Mucosa of stomach (tissue), 1 donor: ENCODE measurements around the gene KCNK10.
"Not testable (repeated sequence)": the region's sequence is repeated elsewhere in the genome, so short reads cannot be mapped to it uniquely, and the experiment has no call there.

ENCODE experiments used
- H3K27me3 ChIP-seq: one replicate; pipeline ENCODE4 v1.7.0; 2013; ENCODE audit warnings: mild to moderate bottlenecking, low read length; ENCODE audit not compliant: control insufficient read depth, insufficient read depth
- H3K36me3 ChIP-seq: one replicate; pipeline ENCODE4 v1.7.0; 2013; ENCODE audit warnings: low read length; ENCODE audit not compliant: control insufficient read depth, insufficient read depth
- H3K4me1 ChIP-seq: one replicate; pipeline ENCODE4 v1.7.0; 2013; ENCODE audit warnings: mild to moderate bottlenecking, low read length; ENCODE audit not compliant: control insufficient read depth, insufficient read depth
- H3K4me3 ChIP-seq: one replicate; pipeline ENCODE4 v1.7.0; 2013; ENCODE audit warnings: low read length
- H3K9ac ChIP-seq: one replicate; pipeline ENCODE4 v1.7.0; 2013; ENCODE audit warnings: mild to moderate bottlenecking, low read length, moderate library complexity
- H3K9me3 ChIP-seq: one replicate; pipeline ENCODE4 v1.7.0; 2013; ENCODE audit warnings: mild to moderate bottlenecking, low read length, moderate library complexity; ENCODE audit not compliant: control insufficient read depth
- donor health status: Pancreatic carcinoma.

KCNK10 gene

DNA sequence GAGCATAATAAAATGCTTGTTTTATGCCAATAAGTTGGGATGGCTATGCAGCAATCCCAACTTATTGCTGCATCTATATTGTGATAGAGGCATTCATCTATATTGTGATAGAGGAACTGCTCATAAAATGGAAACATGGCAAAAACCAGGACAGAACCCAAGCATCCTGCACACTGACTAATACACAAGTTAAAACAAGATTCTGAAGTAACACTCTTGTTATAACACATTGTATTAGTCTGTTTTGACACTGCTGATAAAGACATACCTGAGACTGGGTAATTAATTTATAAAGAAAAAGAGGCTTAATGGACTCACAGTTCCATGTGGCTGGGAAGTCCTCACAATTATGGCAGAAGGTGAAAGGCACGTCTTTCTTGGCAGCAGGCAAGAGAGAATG is 36.8 kb downstream of the KCNK10 start:
- H3K4me3 ChIP-seq: no peak overlapping the region
- no peaks in the 10 kb centered on the region for H3K36me3 ChIP-seq
- no peak overlapping the region for H3K9ac ChIP-seq
- H3K9me3 ChIP-seq: no peaks in the 10 kb centered on the region
- H3K4me1 ChIP-seq: peaks cover under 1% of the 10 kb centered on the region
- H3K27me3 ChIP-seq: no peaks in the 10 kb centered on the region

DNA sequence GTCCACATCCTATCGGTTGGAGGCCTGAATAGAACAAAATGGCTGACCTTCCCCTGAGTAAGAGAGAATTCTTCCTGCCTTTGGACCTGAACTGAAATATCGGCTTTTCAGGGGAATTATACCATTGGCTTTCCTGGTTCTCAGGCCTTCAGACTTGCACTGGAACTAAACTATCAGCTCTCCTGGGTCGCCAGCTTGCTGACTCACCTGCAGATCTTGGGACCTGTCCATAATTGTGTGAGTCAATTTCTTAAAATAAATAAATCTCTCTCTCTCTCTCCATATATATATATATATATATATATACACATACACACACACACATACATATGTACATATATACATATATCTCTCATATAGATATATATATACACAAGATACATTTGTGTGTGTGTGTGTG is 41.6 kb downstream of the KCNK10 start:
- H3K27me3 ChIP-seq: no peaks in the 10 kb centered on the region
- no peak overlapping the region for H3K9ac ChIP-seq
- H3K4me1 ChIP-seq: peaks cover 6% of the 10 kb centered on the region
- H3K36me3 ChIP-seq: no peaks in the 10 kb centered on the region
- H3K4me3 ChIP-seq: no peak overlapping the region
- H3K9me3 ChIP-seq: no peaks in the 10 kb centered on the region

DNA sequence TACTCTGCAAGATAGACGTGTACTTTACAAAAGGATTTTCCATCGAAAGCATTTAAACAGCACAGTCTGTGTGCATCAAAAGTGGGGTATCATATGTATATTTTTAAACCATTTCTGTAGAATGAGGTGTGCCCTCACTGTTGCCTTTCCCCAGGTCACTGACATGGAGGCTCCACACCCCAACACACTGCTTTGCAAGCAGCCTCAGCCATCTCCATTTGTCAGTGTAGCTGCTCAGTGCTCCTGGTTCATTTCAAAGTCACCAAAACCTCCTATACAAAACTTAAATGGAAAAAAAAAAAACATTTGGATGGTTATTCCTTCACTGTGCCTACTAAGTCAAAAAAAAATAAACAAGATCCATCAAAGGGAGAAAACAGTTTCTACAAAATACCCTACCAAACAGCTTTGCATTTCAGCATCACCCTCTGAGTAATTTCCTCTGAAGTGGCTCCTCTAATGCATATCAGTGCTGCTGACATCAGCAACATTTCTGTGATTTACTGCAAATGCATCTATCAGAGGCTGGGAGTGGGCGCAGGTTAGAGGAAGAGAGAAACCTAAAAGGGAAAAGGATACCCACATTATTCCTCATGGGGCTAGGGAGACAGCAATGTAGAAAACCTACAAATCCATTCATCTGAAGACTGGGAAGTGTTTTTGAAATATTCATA is 46.0 kb downstream of the KCNK10 start:
- Histone ChIP-seq H3K4me3 (no peak overlapping the region), H3K4me1 (peaks cover 13% of the 10 kb centered on the region), H3K9me3 (no peaks in the 10 kb centered on the region), H3K36me3 (no peaks in the 10 kb centered on the region), H3K9ac (no peak overlapping the region), H3K27me3 (no peaks in the 10 kb centered on the region)

DNA sequence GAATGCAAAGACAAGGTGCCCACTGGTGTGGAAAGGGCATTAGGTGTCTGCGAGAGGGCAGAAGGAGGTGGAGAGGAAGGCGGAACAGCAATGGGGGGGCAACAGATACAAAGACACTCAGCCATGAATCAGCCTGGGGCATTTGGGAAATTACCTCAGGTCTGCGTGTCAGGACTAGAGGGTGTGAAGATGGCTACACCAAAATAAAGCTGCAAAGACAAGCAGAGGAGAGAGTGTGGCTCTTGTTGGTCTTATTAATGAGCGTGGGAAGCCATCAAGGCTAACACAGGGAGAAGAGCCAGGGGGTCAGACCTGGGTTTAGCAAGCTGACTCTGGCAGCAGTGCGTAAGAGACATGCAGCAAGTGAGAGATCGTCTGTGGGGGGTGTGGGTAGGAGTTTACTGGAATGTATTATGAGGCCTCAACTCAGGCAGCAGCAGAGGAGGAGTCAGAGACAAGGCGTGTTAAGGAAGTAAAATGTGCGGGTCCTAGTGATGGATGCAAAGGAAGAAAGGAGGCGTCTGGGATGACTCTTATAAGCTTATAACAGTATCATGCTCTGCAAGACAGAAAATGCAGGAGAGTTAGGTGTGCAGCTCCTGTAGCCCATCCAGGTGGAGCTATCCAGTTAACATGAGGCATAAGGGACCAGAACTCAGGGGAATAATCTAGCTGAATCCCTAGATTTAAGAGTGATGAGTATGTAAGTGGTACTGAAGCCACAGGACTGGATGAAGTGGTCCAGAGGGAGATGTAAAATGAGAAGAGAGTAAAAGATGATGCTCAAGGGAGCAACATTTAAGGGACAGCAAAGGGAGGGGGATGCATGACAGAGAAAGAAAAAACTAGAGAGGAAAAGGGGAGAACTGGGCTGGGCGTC is 50.4 kb downstream of the KCNK10 start:
- Histone ChIP-seq H3K4me1 (peaks cover 25% of the 10 kb centered on the region), H3K9me3 (no peaks in the 10 kb centered on the region), H3K27me3 (no peaks in the 10 kb centered on the region), H3K36me3 (no peaks in the 10 kb centered on the region), H3K9ac (no peak overlapping the region), H3K4me3 (no peak overlapping the region)

DNA sequence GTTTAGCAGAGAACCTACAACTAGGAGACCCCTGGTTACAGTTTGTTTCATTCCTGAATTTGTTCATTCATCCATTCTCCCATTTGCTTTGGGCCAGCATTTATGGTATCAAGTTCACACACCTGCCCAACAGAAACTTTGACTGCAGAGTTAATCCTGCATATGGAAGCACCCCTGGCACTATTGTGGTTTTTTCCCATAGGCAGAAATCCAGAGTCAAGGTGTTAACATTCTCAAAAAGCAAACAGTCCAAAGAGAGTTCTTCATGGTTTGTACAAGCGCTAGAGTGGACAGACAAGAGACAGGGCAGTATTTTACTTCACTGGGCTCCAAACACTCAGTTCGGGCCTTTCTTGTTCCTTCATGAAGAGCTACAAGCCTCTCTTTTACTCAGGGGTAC is 51.9 kb downstream of the KCNK10 start:
- Histone ChIP-seq H3K4me1 (peaks cover 33% of the 10 kb centered on the region), H3K9ac (peak overlapping the region; percentile 24), H3K27me3 (no peaks in the 10 kb centered on the region), H3K36me3 (no peaks in the 10 kb centered on the region), H3K9me3 (no peaks in the 10 kb centered on the region), H3K4me3 (no peak overlapping the region)

DNA sequence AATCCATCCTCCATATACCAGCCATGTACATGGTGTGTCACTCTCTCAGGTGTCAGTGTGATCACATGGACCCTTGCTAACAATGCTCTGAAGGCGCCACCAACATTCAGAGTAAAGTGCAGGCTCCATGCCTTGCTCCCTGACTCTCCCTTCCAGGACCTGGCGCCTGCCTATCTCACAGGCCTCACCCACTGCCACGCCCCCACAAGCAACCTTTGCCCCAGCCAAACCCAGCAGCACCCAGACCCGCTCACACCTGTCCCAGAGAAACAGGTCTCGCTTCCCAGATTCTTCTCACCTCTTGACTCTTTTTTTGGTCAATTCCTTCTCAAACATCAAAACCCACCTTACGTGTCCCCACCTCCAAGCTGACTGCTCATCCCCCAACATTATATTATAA is 52.3 kb downstream of the KCNK10 start:
- no peaks in the 10 kb centered on the region for H3K9me3 ChIP-seq
- H3K27me3 ChIP-seq: no peaks in the 10 kb centered on the region
- H3K4me1 ChIP-seq: peaks cover 34% of the 10 kb centered on the region
- peak overlapping the region; percentile 23 for H3K4me3 ChIP-seq
- peak overlapping the region; percentile 58 for H3K9ac ChIP-seq
- no peaks in the 10 kb centered on the region for H3K36me3 ChIP-seq

DNA sequence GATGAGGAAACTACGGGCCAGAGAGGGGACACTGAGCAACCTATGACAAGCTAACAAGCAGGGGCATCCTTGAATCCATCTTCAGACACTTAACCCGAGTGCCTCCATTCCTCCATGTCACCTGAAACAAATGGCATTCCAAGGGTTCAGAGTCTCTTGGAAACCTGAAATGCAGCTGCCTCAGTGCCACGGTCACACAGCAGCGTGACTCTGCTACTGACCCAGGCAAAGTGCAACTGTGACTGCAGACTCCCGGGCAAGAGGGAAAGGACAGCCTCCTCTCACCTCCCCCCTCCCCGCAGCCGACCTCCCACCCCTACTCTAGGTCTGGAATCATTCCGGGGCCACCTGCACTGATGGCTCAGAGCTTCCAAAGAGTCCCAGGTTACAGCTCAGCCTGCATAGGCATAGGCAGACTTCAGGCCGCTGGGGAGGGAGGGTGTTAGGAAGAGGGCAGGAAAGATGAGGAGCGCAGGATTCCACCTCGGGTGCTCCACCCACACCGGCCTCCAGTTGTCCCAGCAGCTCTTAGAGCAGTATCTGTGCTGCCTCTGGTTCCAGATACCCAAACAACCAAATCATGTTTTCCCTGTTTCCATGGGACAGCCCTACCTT is 53.2 kb downstream of the KCNK10 start:
- H3K9ac ChIP-seq: peak overlapping the region; percentile 58
- no peaks in the 10 kb centered on the region for H3K36me3 ChIP-seq
- peak overlapping the region; percentile 23 for H3K4me3 ChIP-seq
- no peaks in the 10 kb centered on the region for H3K9me3 ChIP-seq
- no peaks in the 10 kb centered on the region for H3K27me3 ChIP-seq
- H3K4me1 ChIP-seq: peaks cover 34% of the 10 kb centered on the region

DNA sequence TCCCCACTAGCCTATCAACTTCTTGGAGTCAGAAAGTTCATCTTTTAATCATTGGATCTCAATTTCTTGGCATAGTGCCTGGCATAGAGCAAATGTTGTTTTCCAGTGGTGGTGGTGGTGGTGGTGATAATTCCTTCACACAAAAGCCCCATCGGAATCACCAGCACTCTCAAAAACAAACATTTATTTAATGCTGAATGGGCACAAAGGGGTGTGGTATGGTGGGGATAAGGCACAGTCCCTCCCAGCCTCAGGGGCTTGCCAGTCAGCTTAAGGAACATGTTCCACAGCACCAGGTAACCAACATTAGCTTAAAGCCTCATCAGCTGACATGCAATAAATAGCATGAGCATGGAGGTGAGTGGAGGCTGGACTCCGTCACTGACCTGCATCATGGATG is 56.6 kb downstream of the KCNK10 start:
- Histone ChIP-seq H3K27me3 (no peaks in the 10 kb centered on the region), H3K4me3 (no peak overlapping the region), H3K9me3 (no peaks in the 10 kb centered on the region), H3K36me3 (no peaks in the 10 kb centered on the region), H3K4me1 (peaks cover 21% of the 10 kb centered on the region), H3K9ac (no peak overlapping the region)

DNA sequence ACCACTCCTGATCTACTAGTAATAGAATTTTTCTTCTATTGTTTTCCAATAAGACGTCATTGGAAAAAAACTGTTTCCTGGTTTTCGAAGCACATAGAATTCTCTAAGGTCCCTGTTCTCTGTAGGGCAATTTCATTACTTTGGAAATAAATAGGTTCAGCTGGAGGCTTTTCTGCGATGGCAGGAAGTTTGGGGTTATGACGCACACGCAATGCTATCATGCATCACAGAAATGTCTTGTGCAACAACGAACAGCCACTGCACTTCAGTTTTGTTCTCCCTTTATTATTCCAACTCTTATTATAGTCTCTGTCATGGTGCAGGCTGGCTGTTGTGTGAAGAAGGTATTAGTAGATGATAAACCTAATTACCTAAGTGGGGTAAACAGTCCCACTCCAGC is 59.0 kb downstream of the KCNK10 start:
- no peak overlapping the region for H3K9ac ChIP-seq
- no peaks in the 10 kb centered on the region for H3K27me3 ChIP-seq
- H3K4me3 ChIP-seq: no peak overlapping the region
- H3K36me3 ChIP-seq: no peaks in the 10 kb centered on the region
- H3K4me1 ChIP-seq: peaks cover 12% of the 10 kb centered on the region
- no peaks in the 10 kb centered on the region for H3K9me3 ChIP-seq

DNA sequence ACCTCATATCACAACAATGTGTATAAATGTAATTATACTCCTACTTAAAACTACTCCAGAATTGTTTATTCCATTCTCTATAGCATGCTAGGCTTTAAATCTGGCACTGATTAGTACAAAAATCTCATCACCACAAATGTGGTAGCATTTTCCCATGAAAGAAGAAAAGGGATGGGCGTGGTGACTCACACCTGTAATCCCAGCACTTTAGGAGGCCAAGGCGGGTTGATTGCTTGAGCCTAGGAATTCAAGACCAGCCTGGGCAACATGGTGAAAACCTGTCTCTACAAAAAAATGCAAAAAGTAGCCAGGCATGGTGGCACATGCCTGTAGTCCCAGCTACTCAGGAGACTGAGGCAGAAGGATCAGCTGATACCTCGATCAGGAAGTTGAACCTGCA is 61.8 kb downstream of the KCNK10 start:
- H3K9ac ChIP-seq, H3K27me3 ChIP-seq, H3K36me3 ChIP-seq, H3K9me3 ChIP-seq, H3K4me3 ChIP-seq, H3K4me1 ChIP-seq: not testable (repeated sequence)

DNA sequence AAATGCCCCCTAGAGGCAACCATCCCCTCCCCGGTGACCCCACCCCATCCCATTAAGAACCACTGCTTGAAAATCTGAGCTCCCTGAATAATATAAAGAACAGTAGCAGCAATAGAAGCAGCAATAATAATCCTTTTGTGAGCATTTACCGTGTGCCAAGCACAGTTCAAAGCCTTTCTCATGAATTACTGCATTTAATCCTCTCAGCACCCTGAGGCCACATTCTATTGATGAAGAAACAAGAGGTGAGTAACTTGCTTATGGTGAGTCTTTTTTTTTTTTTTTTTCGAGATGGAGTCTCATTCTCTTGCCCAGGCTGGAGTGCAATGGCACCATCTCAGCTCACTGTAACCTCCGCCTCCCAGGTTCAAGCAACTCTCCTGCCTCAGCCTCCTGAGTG is 65.0 kb downstream of the KCNK10 start:
- no peaks in the 10 kb centered on the region for H3K4me1 ChIP-seq
- H3K9ac ChIP-seq: no peak overlapping the region
- H3K9me3 ChIP-seq: no peaks in the 10 kb centered on the region
- no peaks in the 10 kb centered on the region for H3K27me3 ChIP-seq
- no peaks in the 10 kb centered on the region for H3K36me3 ChIP-seq
- H3K4me3 ChIP-seq: no peak overlapping the region
